Central memory CD4-positive, alpha-beta T cell (primary cell): Measurements from ENCODE around the gene DNAJB1.

Experiments
- DNase-seq: peaks from one replicate; pipeline ENCODE4 v3.0.0; 2022

DNAJB1 gene

GRCh38 chr19:14472202-14472938 lies 45.8 kb downstream of the DNAJB1 start:
- DNase-seq: peak; percentile 75

GRCh38 chr19:14471436-14472187 lies 46.6 kb downstream of the DNAJB1 start:
- no peak for DNase-seq

- no peak for DNase-seq
These were observed 47.9 kb downstream of the DNAJB1 start for GRCh38 chr19:14470031-14470876.

GRCh38 chr19:14467816-14468215 lies 50.4 kb downstream of the DNAJB1 start:
- no peak for DNase-seq

- DNase-seq: no peak
These were observed 50.8 kb downstream of the DNAJB1 start for GRCh38 chr19:14467391-14467790.
